ENCODE data around the gene GAL3ST1.
"Not testable (repeated sequence)": the region's sequence is repeated elsewhere in the genome, so short reads cannot be mapped to it uniquely, and the experiment has no call there.

GRCh38 chr22:30619909-30620308, 45.4 kb upstream of the GAL3ST1 start:
- TF ChIP-seq, protein P1, sequence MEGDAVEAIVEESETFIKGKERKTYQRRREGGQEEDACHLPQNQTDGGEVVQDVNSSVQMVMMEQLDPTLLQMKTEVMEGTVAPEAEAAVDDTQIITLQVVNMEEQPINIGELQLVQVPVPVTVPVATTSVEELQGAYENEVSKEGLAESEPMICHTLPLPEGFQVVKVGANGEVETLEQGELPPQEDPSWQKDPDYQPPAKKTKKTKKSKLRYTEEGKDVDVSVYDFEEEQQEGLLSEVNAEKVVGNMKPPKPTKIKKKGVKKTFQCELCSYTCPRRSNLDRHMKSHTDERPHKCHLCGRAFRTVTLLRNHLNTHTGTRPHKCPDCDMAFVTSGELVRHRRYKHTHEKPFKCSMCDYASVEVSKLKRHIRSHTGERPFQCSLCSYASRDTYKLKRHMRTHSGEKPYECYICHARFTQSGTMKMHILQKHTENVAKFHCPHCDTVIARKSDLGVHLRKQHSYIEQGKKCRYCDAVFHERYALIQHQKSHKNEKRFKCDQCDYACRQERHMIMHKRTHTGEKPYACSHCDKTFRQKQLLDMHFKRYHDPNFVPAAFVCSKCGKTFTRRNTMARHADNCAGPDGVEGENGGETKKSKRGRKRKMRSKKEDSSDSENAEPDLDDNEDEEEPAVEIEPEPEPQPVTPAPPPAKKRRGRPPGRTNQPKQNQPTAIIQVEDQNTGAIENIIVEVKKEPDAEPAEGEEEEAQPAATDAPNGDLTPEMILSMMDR (conservative IDR thresholded peaks at IDR 0.05 in 1 of 2, IDR thresholded peaks at IDR 0.05 in 1 of 2; ENCODE audit: low read depth in 1 of 2, low read length in 2 of 2) = not testable (repeated sequence)
- not testable (repeated sequence) for TF ChIP-seq EZH2 (IDR thresholded peaks at IDR 0.05; ENCODE audit: low read length, missing control alignments)
